ENCODE measurements around the gene CAT. TPM values are rescaled to one million over a fixed set of nuclear protein-coding genes. Genes with fewer than 3 reads are reported as not detected.

CAT gene
- 100 to 1,000 TPM; 165 to 171 (median 166) TPM for polyA plus RNA-seq (ENCODE audit: insufficient read length in 3 of 3)

DNA sequence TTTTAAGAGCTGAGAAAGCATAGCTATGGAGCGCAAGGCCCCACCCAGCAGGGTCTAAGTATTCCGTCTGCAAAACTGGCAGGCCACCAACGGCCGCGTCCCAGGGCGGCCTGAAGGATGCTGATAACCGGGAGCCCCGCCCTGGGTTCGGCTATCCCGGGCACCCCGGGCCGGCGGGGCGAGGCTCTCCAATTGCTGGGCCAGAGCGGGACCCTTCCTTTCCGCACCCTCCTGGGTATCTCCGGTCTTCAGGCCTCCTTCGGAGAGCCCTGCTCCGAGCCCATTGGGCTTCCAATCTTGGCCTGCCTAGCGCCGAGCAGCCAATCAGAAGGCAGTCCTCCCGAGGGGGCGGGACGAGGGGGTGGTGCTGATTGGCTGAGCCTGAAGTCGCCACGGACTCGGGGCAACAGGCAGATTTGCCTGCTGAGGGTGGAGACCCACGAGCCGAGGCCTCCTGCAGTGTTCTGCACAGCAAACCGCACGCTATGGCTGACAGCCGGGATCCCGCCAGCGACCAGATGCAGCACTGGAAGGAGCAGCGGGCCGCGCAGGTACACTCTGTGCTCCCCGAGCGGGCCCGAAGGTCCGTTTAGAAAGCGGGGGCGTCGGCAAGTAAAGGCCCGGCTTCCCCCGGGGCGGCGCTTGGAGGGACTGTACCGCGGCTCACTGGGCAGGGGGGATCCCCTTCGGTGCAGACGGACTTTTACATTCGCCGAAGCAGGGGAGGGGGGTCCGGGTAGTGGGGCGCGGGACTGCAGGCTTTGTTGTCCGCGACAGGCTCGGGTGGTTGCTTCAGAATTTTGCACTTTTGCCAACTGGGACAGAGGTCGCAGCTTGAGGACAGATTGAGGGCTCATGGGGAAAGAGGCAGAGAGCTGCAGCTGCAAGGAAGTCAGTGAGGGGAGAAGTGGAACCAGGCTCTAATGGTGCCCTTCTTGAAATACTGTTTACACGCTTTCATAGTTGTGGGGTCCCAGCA, at the start of gene CAT:
Gene CAT (plus strand): TSS at position 406 of the 979 bp plus-strand sequence. CDS start 80 bp downstream, at position 486.
- peak; percentile 89 to 95 (median 93) for DNase-seq (ENCODE audit: low read depth in 3 of 3, low spot score in 2 of 3)

GRCh38 chr11:34394771-34395300, 43.9 kb upstream of the CAT start:
- no peak for DNase-seq (ENCODE audit: low read depth in 3 of 3, low spot score in 2 of 3)

DNA sequence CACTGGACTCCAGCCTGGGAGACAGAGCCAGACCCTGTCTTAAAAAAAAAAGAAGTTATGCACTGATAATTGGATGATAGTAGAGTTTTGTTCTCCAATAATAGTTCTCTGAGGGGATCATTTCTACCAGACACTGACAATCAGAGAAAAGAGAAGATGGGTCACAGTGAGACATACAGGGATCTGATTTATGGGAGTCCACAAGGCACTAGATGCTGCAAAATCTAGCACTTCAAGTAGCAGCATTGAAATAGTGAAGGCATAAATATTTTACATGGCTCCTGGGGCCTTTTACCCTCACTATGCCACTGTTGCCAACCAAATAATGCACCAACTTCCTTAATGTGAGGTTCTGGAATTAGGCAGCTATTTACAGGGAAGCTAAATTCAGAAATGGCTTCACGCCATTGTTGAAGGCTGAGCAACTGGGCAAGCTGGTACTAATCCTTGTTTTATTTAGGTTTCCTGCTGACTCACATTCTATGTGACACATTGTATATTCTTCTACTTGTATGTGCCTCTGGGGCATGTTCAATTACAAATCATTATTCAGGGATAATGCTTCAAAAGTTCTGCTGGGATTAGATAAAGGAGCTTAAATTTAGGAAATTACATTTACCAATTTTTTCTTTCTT, 42.7 kb upstream of the CAT start:
- no peak for DNase-seq (ENCODE audit: low read depth in 3 of 3, low spot score in 2 of 3)

DNA sequence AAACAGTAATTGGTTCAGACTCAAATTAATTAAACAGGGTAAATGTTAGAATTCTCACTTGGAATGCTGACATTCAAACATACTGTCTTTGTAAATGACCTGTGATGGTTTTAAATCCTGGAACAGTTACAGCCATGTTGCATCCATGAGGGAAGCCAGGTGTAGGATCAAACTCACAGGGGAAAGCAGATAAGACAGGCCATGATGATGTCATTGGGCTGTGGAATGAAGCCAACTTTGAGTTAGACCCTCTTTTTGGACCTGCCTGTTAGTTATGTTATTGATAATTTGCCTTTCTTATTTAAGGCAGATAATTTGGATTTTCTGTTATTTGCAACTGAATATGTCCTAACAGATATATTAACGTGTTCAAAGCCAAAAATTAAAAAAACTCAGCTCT, 41.6 kb upstream of the CAT start:
- DNase-seq (ENCODE audit: low read depth in 3 of 3, low spot score in 2 of 3): no peak

DNA sequence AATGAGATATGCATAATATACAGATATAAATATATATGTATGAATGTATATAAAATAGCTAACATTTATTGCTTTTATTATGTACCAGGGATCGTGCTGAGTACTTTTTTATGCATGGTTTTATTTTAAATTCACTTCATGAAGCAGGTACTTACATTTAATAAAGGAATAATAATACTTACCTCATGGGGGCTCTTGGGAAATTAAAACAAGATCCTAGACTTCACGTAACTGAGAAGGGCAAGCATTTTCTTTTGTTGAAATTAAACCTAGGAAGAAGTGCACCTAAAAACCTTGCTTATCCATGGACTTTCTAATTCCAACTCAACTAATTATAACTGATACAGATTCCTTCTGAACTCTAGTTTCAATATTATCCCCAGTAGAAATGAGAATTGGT, 40.9 kb upstream of the CAT start:
- no peak for DNase-seq (ENCODE audit: low read depth in 3 of 3, low spot score in 2 of 3)

DNA sequence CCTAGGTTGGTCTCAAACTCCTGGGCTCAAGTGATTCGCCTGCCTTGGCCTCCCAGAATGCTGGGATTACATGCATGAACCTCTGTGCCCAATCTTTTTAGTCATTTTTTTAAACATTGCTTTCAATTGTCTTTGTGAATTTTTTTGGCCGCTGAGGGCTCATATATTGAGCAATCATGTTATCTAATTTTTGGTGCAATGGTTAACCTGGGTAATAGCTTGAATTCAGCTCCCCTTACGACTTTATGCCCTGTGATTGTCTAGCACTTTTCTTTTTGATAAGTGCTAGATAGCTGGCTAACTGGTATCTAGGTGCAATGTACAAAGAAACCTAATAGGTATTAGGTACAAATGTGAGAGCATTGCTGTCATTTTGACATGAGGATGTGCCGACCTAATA, 35.3 kb upstream of the CAT start:
- DNase-seq (ENCODE audit: low read depth in 3 of 3, low spot score in 2 of 3): no peak

DNA sequence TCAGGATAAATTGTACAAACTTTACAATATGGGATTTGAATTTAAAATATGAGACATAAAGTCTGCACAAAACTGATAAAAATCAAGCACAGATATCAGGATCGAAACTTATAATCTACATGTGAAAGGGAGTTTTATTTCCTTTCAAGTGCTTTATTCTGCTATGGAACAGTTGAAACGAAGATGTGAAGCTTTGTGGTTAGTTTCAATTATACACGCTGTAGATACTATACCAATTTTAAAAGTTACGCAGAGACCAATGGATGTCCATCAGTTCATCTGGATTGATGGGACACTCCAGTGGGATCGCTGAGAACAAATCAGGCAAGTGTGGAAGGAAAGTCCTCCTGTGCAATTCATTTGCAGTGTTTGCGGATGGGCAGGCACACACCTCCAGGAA, 34.5 kb upstream of the CAT start:
- no peak for DNase-seq (ENCODE audit: low read depth in 3 of 3, low spot score in 2 of 3)

GRCh38 chr11:34405079-34405858, 33.5 kb upstream of the CAT start:
- no peak for DNase-seq (ENCODE audit: low read depth in 3 of 3, low spot score in 2 of 3)

- no peak for DNase-seq (ENCODE audit: low read depth in 3 of 3, low spot score in 2 of 3)
Measured at GRCh38 chr11:34406413-34406812, 32.3 kb upstream of the CAT start.

GRCh38 chr11:34407121-34407813, 31.5 kb upstream of the CAT start:
- no peak for DNase-seq (ENCODE audit: low read depth in 3 of 3, low spot score in 2 of 3)

DNA sequence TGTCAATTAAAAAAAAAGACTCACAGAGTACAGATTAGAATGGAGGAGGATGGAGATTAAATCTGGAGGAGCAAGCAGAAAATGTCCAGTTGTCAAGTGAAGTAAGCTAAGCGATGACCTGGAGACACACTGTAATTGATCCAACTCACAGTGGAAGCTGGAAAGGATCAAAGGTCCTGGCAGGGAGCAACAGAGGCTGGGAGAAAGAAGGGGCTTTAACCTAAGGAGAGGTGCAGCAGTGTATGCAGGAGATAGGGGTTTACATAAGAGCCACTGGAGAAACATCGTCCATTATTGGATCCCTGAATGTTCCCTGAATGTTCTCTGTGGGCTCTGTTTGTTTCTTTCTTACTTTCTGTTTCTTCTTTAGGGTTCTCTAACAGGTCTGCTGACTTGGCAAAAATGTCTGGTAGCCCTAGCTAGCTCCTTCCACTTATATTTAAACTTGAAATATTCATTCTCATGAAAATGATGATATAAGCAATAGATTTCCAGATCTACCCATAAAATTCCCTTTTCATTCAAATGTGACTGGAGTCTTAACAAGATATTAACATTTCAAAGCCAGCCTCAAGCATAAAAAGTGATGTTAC, 30.1 kb upstream of the CAT start:
- no peak for DNase-seq (ENCODE audit: low read depth in 3 of 3, low spot score in 2 of 3)

DNA sequence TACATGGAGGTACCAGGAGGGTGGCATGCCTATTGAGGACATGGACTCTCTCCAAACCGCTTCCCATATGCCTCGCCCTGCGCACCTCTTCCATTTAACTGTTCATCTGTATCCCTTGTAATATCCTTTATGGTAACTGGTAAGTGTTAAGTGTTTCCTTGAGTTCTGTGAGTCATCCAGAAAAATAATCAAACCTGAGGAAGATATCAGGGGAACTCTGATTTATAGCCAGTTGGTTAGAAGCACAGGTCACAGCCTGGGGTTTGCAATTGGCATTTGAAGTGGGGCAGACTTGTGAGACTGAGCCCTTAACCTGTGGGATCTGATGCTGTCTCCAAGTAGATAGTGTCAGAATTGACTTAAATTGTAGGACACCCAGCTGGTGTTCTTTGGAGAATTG, 27.6 kb upstream of the CAT start:
- no peak for DNase-seq (ENCODE audit: low read depth in 3 of 3, low spot score in 2 of 3)

DNA sequence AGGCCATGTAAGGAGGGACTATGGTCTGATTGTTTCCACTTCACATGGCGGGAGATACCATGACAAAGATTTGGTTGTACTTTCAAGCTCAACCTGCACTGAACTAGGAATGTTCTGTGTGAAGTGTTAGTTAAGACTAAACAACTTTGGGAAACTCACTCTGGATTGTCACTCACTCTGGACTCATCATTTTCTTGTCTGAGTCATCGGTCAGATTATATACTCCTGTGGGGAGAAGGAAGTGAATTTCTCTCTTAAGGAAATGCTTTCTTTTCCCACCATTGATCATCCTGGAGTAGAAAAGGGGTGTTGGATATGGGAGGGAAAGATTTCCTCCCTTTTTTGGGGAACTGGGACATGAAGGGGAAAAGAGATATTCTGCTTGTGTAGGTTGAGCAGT, 26.9 kb upstream of the CAT start:
- no peak for DNase-seq (ENCODE audit: low read depth in 3 of 3, low spot score in 2 of 3)

DNA sequence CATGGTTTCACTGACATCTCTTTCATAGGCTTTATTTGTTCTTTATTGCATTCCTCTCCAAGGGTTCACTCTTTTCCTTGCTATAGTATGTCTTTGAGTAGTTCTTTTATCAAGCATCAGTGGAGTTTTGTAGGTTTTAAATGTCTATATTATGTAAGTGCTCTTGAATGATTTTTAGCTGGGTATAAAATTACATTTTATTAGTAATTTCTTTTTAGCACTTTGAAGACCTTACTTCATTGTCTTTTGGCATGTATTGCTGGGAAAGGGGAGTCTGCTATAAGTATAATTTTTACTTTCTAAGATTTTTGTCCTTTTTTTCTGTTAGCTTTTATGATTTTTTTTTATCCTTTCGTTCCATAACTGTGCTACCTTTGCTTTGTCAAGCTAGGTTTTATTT, 25.5 kb upstream of the CAT start:
- no peak for DNase-seq (ENCODE audit: low read depth in 3 of 3, low spot score in 2 of 3)

- no peak for DNase-seq (ENCODE audit: low read depth in 3 of 3, low spot score in 2 of 3)
Measured at GRCh38 chr11:34415538-34415937, 23.2 kb upstream of the CAT start.

GRCh38 chr11:34416088-34416487, 22.6 kb upstream of the CAT start:
- no peak for DNase-seq (ENCODE audit: low read depth in 3 of 3, low spot score in 2 of 3)

DNA sequence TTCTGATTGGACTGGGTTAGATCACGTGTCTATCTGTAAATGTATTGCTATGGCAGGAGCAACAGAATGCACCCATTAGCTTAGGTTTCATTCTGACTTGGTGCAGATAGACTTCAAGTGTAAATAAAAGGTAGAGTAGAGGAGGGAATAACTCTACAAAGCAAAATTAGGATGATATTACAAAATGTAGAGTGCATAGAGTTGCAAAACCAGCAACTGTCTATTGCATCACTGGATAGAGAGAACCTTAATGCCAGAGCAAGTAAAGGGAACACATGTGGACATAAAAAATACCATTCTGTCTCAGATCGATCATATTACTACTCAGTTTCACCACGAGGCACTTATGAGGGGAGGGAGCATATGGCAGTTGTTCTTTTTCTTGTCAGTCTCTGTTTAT, 22.0 kb upstream of the CAT start:
- no peak for DNase-seq (ENCODE audit: low read depth in 3 of 3, low spot score in 2 of 3)

DNA sequence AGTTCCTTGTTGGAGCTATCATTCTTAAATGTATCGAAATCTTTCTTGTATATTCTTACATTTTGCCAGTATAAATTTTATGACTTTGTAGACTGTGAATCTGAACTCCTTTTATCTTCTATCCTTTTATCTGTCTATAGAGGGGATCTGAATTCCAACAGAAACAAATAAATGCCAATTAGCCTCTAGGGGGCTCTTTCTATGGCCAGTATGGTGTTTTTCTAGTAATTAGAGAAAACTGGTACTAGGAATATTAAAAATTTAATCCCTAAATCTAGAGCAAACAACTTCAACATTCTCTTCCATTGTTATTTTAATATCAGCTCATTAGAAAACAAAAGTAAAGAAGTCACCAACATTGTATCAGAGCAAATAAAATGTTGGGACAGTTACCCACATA, 21.5 kb upstream of the CAT start:
- DNase-seq (ENCODE audit: low read depth in 3 of 3, low spot score in 2 of 3): no peak

DNA sequence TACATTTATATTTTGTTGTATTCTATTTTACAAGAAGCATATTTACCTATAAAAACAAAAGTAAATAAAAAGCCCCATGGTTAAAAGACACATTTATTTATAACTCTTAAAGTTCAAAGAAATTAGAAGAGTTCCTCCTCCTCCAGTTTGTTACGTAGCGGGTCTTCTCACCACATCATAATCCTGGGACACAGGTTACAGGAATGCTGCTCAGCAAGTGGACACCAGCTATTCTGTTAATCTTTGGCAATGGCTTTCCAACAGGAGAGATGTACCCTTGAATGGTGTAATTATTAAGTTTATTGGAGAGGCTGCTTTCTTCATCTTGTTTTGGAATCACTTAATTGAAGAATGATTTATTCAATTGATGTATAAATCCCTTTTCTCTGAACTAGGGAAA, 19.6 kb upstream of the CAT start:
- DNase-seq (ENCODE audit: low read depth in 3 of 3, low spot score in 2 of 3): no peak

DNA sequence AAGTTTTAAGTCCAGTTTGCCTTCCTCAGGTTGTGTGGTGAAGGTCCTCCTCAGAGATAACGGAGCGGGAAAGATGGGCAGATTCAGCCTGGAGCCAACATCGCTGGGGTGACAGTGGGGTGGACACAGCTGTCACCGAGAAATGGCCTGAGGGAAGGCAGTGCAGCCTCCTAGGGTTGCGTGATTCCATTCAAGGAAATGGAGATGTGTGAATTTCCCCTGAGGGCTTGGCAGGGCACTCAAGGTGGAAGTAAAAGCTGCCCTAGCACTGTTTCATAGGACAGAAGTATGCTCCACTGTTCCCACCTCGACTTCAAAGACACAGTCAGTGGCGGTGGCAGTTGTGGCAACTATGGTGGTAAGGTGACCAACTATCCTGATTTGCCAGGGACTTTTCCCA, 15.4 kb upstream of the CAT start:
- DNase-seq (ENCODE audit: low read depth in 3 of 3, low spot score in 2 of 3): no peak
